HL-60 (cell line): ENCODE data around the gene CDHR1.
"Not testable (repeated sequence)": the region's sequence is repeated elsewhere in the genome, so short reads cannot be mapped to it uniquely, and the experiment has no call there.

ENCODE experiments used
- DNase-seq, 2 experiments: peaks; one replicate each; pipeline ENCODE4 v3.0.0-alpha.2; 2010 to 2020; ENCODE audit warnings: low read depth in 1 of 2, low spot score in 1 of 2
- H3K27ac ChIP-seq: fragments of 250-450 bp; sonication (Bioruptor Pico); replicated peaks from 2 replicates; pipeline ENCODE4 v1.5.1; 2020; ENCODE audit warnings: mild to moderate bottlenecking, moderate library complexity
- H3K27me3 ChIP-seq: fragments of 250-450 bp; sonication (Bioruptor Pico); 2 replicates; pipeline ENCODE4 v1.5.1; 2021; ENCODE audit warnings: mild to moderate bottlenecking, moderate library complexity; ENCODE audit not compliant: insufficient read depth, poor library complexity, severe bottlenecking
- H3K4me3 ChIP-seq: replicated peaks from 2 replicates; pipeline ENCODE4 v1.5.1; 2011; ENCODE audit warnings: mild to moderate bottlenecking, control low read depth, low read length; ENCODE audit not compliant: insufficient read depth
- CTCF ChIP-seq: IDR thresholded peaks from one replicate; pipeline ENCODE4 v1.5.1; 2011; ENCODE audit warnings: low read length, control low read depth, inconsistent platforms; ENCODE audit not compliant: insufficient read depth
- GABPA ChIP-seq: IDR thresholded peaks from 2 replicates; pipeline ENCODE4 v1.6.1; 2012; ENCODE audit warnings: low read depth
- POLR2AphosphoS5 ChIP-seq: IDR thresholded peaks from 2 replicates; pipeline ENCODE4 v1.6.1; 2012; ENCODE audit warnings: low read depth
- REST ChIP-seq: IDR thresholded peaks from 2 replicates; pipeline ENCODE4 v1.6.1; 2012; ENCODE audit warnings: low read depth; ENCODE audit not compliant: insufficient replicate concordance
- SPI1 ChIP-seq: IDR thresholded peaks from 2 replicates; pipeline ENCODE4 v1.6.1; 2012; ENCODE audit warnings: low read depth, mild to moderate bottlenecking, borderline replicate concordance

The CDHR1 gene

GRCh38 chr10:84177541-84178141 lies 16.7 kb upstream of the CDHR1 start:
- Histone ChIP-seq H3K27me3 (no peaks in the 10 kb centered on the region), H3K27ac (no peak overlapping the region), H3K4me3 (no peak overlapping the region)
- peak in 1 of 2 experiments; percentile 34 for DNase-seq
- TF ChIP-seq POLR2AphosphoS5 (no peak), REST (no peak), SPI1 (peak; percentile 65)

- no peak for TF ChIP-seq GABPA
- no peak for TF ChIP-seq CTCF
- TF ChIP-seq REST, result no peak
- TF ChIP-seq POLR2AphosphoS5, result no peak
- TF ChIP-seq SPI1, result no peak
- no peak overlapping the region for H3K4me3 ChIP-seq
- DNase-seq, result no peak
- no peaks in the 10 kb centered on the region for H3K27me3 ChIP-seq
- H3K27ac ChIP-seq, result no peak overlapping the region
These were observed 16.2 kb upstream of the CDHR1 start for GRCh38 chr10:84178160-84178609.

- no peak overlapping the region for H3K27ac ChIP-seq
- TF ChIP-seq REST (no peak), SPI1 (no peak), POLR2AphosphoS5 (no peak), GABPA (no peak), CTCF (no peak)
These were observed 15.2 kb upstream of the CDHR1 start for GRCh38 chr10:84179059-84179710.

GRCh38 chr10:84180386-84180785 lies 14.0 kb upstream of the CDHR1 start:
- DNase-seq, H3K27ac ChIP-seq, H3K4me3 ChIP-seq, H3K27me3 ChIP-seq: not testable (repeated sequence)

More at GRCh38 chr10:84179059-84179710, 15.2 kb upstream of the CDHR1 start:
- H3K4me3 ChIP-seq, result no peak overlapping the region
- no peak for DNase-seq
- H3K27me3 ChIP-seq, result no peaks in the 10 kb centered on the region
